Suprapubic skin (tissue), 3 donors: ENCODE results near the gene DNAH8.

ENCODE experiments used
- CTCF ChIP-seq, 2 donors: fragments of 200-600 bp in 1 of 2; fragments of 450-650 bp in 1 of 2; sonication (generic) in 1 of 2; IDR thresholded peaks; one replicate each; pipeline ENCODE4 v1.5.1; 2016 to 2019; ENCODE audit warnings: antibody characterized with exemption in 2 of 2, mild to moderate bottlenecking in 1 of 2, moderate library complexity in 1 of 2
- POLR2A ChIP-seq, 2 donors: fragments of 450-650 bp; IDR thresholded peaks; one replicate each; pipeline ENCODE4 v1.6.1; 2017; ENCODE audit warnings: antibody characterized with exemption in 2 of 2, mild to moderate bottlenecking in 2 of 2, moderate library complexity in 2 of 2

DNA sequence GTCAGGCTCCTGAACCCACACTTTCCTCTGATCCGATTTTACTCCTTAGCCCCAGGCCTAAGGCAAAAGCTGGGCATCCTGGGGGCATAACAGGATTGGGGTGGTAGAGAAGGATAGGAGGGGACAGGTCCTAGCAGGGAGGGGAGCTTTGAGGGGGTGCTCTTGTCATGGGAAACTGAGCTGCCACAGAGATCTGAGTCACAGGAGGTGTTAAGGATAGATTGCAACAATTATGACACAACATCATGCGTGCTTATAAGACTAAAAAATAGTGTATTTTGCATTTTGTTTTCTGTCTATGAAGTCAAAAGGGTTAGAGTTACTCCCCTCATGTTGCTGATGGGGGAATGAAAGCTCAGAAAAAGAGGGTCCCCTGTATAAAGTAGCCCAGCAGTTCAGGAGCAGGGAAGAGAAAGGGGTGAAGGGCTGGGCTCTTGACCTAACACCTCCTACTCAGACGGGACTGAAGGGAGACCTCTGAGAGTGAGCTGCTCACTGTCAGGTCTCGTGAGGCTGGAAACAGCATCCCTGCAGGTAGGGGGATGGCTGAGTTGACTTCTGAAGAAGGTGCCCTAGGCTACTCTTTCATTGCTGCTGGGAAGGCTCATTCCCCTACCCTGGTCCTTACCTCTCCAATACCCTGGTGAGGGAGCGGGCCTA, 335.5 kb downstream of the DNAH8 start:
- TF ChIP-seq POLR2A (IDR thresholded peaks at IDR 0.05) (no peak), CTCF (IDR thresholded peaks at IDR 0.05) (no peak)
